ENCODE results near the gene HLTF. TPM values are rescaled to one million over a fixed set of nuclear protein-coding genes. Genes with fewer than 3 reads are reported as not detected.

HLTF gene
- total and polyA plus RNA-seq, 2 donors (not counting 1 experiment from before 2014, with no cell fraction given): 3.3 to 22.9 TPM

DNA sequence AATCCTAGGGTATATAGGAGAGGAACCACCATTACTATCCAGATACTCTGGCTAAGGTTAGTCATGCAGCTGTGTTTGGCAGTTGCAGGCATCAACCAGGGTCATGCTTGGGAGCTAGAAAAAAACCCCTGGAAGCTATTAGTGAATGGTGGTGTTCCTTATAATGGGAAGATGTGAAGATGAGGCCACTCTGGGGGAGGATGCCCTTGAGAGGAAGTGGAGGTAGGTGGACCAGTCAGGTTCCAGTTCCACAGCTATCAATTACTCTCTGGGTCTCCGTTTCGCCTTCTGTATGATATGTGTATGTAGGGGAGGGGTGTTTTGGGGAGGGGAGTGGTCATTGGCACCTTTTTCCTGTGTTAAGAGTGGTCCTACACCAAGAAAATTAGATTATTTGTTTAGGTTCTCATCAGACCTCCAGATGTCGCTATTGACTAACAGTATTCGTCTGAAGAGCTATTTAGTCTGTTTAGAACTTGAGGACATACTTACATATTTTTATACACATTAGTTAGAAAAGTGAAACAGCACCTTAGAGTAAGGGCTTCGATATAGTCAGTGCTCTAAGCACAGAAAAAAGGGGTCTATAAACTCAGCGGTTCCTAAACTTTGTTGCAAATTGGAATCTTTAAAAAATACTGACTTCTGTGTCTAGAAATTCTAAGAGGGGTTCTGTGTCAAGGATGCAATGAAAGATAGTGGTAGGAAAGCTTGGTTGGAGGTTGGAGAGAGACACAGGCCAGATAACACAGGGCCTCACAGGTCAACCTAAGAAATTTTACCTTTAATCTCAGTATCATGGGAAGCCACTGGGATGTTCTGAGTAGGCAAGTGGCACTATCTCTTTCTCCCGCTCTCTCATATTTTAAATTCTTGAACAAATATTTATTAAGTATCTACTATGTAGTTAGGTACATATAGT lies 34.0 kb upstream of the HLTF start:
- Mint-ChIP-seq H3K4me3 (no peak overlapping the region), H3K27ac (no peak overlapping the region), H3K4me1 (peaks cover 4% of the 10 kb centered on the region), H3K27me3 (no peaks in the 10 kb centered on the region), H3K9me3 (ENCODE audit: insufficient read depth) (no peaks in the 10 kb centered on the region)
- POLR2A ChIA-PET: no interaction called here
- ATAC-seq (ENCODE audit: low read depth) (peak; percentile 96), DNase-seq (peak; percentile 80)
- intact Hi-C loops (cut with micrococcal nuclease): loop anchor here (1.0 to 10.0 kb wide), 4 partner anchors 9 to 364 kb away; partner anchors contain the start of gene HPS3
- CTCF ChIA-PET: interaction anchor here (0.6 to 9.3 kb wide), 50 partner anchors 9 to 691 kb away, joined by 3 to 299 read pairs (median 4); partner anchors contain the start of gene HPS3
- Histone ChIP-seq H3K27ac (ENCODE audit: low read length in 2 of 2) (no peak overlapping the region), H3K4me3 (ENCODE audit: control extremely low read depth in 1 of 5, extremely low read depth in 1 of 5, insufficient read depth in 1 of 5, low read depth in 2 of 5, low read length in 4 of 5) (no peak overlapping the region), H2AFZ (ENCODE audit: insufficient read depth, low read depth, low read length, poor library complexity, severe bottlenecking) (peak overlapping the region; percentile 50), H3K9ac (ENCODE audit: low read length) (no peak overlapping the region), H3K9me3 (ENCODE audit: control extremely low read depth in 1 of 3, control insufficient read depth in 2 of 3, insufficient read depth in 1 of 3, low read length in 2 of 3) (no peaks in the 10 kb centered on the region), H3K4me2 (replicated peaks; ENCODE audit: low read depth, low read length, poor library complexity, severe bottlenecking) (no peak overlapping the region), H4K20me1 (ENCODE audit: control insufficient read depth, insufficient read depth, low read length, poor library complexity, severe bottlenecking) (no peaks in the 10 kb centered on the region), H3K27me3 (replicated peaks in 1 of 4; ENCODE audit: control extremely low read depth in 1 of 4, control insufficient read depth in 3 of 4, insufficient read depth in 4 of 4, low read length in 3 of 4) (no peaks in the 10 kb centered on the region), H3K36me3 (replicated peaks in 1 of 2; ENCODE audit: control extremely low read depth in 1 of 2, control insufficient read depth in 1 of 2, extremely low read depth in 1 of 2, insufficient read depth in 2 of 2, low read length in 1 of 2) (no peaks in the 10 kb centered on the region), H3K79me2 (ENCODE audit: control insufficient read depth, insufficient read depth, low read length) (no peaks in the 10 kb centered on the region), H3K4me1 (ENCODE audit: control insufficient read depth in 2 of 2, insufficient read depth in 2 of 2, low read length in 2 of 2) (peaks cover 0 to 5% of the 10 kb centered on the region in 2 donors)
- WGBS (ENCODE audit: insufficient coverage): 38% methylated on average over 1 of the region's 7 CpGs
- TF ChIP-seq, protein P1, sequence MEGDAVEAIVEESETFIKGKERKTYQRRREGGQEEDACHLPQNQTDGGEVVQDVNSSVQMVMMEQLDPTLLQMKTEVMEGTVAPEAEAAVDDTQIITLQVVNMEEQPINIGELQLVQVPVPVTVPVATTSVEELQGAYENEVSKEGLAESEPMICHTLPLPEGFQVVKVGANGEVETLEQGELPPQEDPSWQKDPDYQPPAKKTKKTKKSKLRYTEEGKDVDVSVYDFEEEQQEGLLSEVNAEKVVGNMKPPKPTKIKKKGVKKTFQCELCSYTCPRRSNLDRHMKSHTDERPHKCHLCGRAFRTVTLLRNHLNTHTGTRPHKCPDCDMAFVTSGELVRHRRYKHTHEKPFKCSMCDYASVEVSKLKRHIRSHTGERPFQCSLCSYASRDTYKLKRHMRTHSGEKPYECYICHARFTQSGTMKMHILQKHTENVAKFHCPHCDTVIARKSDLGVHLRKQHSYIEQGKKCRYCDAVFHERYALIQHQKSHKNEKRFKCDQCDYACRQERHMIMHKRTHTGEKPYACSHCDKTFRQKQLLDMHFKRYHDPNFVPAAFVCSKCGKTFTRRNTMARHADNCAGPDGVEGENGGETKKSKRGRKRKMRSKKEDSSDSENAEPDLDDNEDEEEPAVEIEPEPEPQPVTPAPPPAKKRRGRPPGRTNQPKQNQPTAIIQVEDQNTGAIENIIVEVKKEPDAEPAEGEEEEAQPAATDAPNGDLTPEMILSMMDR (IDR thresholded peaks at IDR 0.05): peak; percentile 83
- TF ChIP-seq EZH2 (IDR thresholded peaks at IDR 0.05; ENCODE audit: borderline replicate concordance, insufficient read depth, low read depth, low read length, poor library complexity, severe bottlenecking): no peak

DNA sequence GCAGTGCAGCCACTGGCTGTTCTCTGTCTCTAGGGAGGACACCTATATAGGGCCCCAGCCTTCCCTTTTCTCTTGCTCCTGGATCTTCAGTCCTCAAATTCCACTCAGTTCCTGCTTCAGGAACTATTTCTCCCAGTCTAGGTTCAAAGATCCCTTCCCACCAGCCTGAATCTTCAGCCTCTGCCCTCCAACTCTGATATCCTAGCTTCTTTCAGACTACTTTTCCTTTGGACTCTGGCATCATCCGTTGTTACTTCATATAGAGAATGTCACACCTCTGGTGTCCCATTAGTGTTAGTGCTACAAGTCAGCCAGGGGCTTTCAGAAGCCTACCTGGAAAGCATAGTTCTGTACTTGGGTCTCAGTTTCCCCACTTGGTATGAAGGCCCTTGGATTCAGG lies 33.1 kb upstream of the HLTF start:
- intact Hi-C loops (cut with micrococcal nuclease): no loop called here

More for the DNA sequence above, 33.1 kb upstream of the HLTF start:
- Histone ChIP-seq H3K27ac (ENCODE audit: low read length in 2 of 2) (no peak overlapping the region), H3K9me3 (ENCODE audit: control extremely low read depth in 1 of 3, control insufficient read depth in 2 of 3, insufficient read depth in 1 of 3, low read length in 2 of 3) (no peaks in the 10 kb centered on the region), H3K4me3 (ENCODE audit: control extremely low read depth in 1 of 5, extremely low read depth in 1 of 5, insufficient read depth in 1 of 5, low read depth in 2 of 5, low read length in 4 of 5) (no peak overlapping the region), H3K4me2 (replicated peaks; ENCODE audit: low read depth, low read length, poor library complexity, severe bottlenecking) (no peak overlapping the region), H2AFZ (ENCODE audit: insufficient read depth, low read depth, low read length, poor library complexity, severe bottlenecking) (no peak overlapping the region), H3K36me3 (replicated peaks in 1 of 2; ENCODE audit: control extremely low read depth in 1 of 2, control insufficient read depth in 1 of 2, extremely low read depth in 1 of 2, insufficient read depth in 2 of 2, low read length in 1 of 2) (no peaks in the 10 kb centered on the region), H4K20me1 (ENCODE audit: control insufficient read depth, insufficient read depth, low read length, poor library complexity, severe bottlenecking) (no peaks in the 10 kb centered on the region), H3K79me2 (ENCODE audit: control insufficient read depth, insufficient read depth, low read length) (no peaks in the 10 kb centered on the region), H3K4me1 (ENCODE audit: control insufficient read depth in 2 of 2, insufficient read depth in 2 of 2, low read length in 2 of 2) (peaks cover 0 to 5% of the 10 kb centered on the region in 2 donors), H3K27me3 (replicated peaks in 1 of 4; ENCODE audit: control extremely low read depth in 1 of 4, control insufficient read depth in 3 of 4, insufficient read depth in 4 of 4, low read length in 3 of 4) (no peaks in the 10 kb centered on the region), H3K9ac (ENCODE audit: low read length) (no peak overlapping the region)
- Mint-ChIP-seq H3K9me3 (ENCODE audit: insufficient read depth) (no peaks in the 10 kb centered on the region), H3K27ac (no peak overlapping the region), H3K4me1 (peaks cover 4% of the 10 kb centered on the region), H3K27me3 (no peaks in the 10 kb centered on the region), H3K4me3 (no peak overlapping the region)
- ChIA-PET POLR2A (no interaction called here), CTCF (interaction anchor here (0.7 to 9.3 kb wide), 27 partner anchors 10 to 689 kb away, joined by 3 to 299 read pairs (median 6); partner anchors contain the start of gene HPS3)
- no CpG with 5 or more reads among the region's 1 CpG for WGBS (ENCODE audit: insufficient coverage)
- DNase-seq (no peak), ATAC-seq (ENCODE audit: low read depth) (no peak)
- TF ChIP-seq, protein P1 (IDR thresholded peaks at IDR 0.05): no peak
